H9 (cell line): ENCODE measurements around the gene CHRND. TPM values are rescaled to one million over a fixed set of nuclear protein-coding genes. Genes with fewer than 3 reads are reported as not detected.

Source experiments
- DNase-seq: peaks from one replicate; pipeline ENCODE4 v3.0.0-alpha.2; 2017
- H2AFZ ChIP-seq: one replicate; pipeline ENCODE4 v1.6.1; 2013; ENCODE audit warnings: mild to moderate bottlenecking, low read length, control low read depth, moderate library complexity
- H2AK5ac ChIP-seq: 2 replicates; pipeline ENCODE4 v1.6.1; 2013; ENCODE audit warnings: low read length, control low read depth, mixed read lengths; ENCODE audit not compliant: insufficient read length
- H2BK120ac ChIP-seq: one replicate; pipeline ENCODE4 v1.6.1; 2013; ENCODE audit warnings: low read depth, mild to moderate bottlenecking, low read length, control low read depth, inconsistent platforms; ENCODE audit not compliant: poor library complexity, severe bottlenecking
- H2BK12ac ChIP-seq: 2 replicates; pipeline ENCODE4 v1.6.1; 2013; ENCODE audit warnings: low read length, control low read depth, mixed read lengths, low read depth; ENCODE audit not compliant: insufficient read length
- H2BK15ac ChIP-seq: 2 replicates; pipeline ENCODE4 v1.6.1; 2013; ENCODE audit warnings: low read depth, low read length, control low read depth
- H2BK20ac ChIP-seq: one replicate; pipeline ENCODE4 v1.6.1; 2013; ENCODE audit warnings: low read depth, mild to moderate bottlenecking, low read length, control low read depth, inconsistent platforms; ENCODE audit not compliant: poor library complexity, severe bottlenecking
- H2BK5ac ChIP-seq: 2 replicates; pipeline ENCODE4 v1.6.1; 2013; ENCODE audit warnings: low read length, control low read depth, mixed read lengths; ENCODE audit not compliant: insufficient read length
- H3K14ac ChIP-seq: 2 replicates; pipeline ENCODE4 v1.6.1; 2013; ENCODE audit warnings: low read length, control low read depth; ENCODE audit not compliant: insufficient read depth
- H3K18ac ChIP-seq: 2 replicates; pipeline ENCODE4 v1.6.1; 2013; ENCODE audit warnings: low read depth, mild to moderate bottlenecking, mixed read lengths, low read length, control low read depth; ENCODE audit not compliant: insufficient read length
- H3K23ac ChIP-seq: 2 replicates; pipeline ENCODE4 v1.6.1; 2013; ENCODE audit warnings: low read length, control low read depth, mixed read lengths, low read depth; ENCODE audit not compliant: insufficient read length
- H3K23me2 ChIP-seq: 2 replicates; pipeline ENCODE4 v1.6.1; 2013; ENCODE audit warnings: low read depth, mild to moderate bottlenecking, mixed read lengths, low read length, control low read depth; ENCODE audit not compliant: insufficient read length, poor library complexity, severe bottlenecking
- H3K27ac ChIP-seq: 2 replicates; pipeline ENCODE4 v1.5.1; 2013; ENCODE audit warnings: low read length, control low read depth, mixed read lengths, low read depth; ENCODE audit not compliant: insufficient read length
- H3K27me3 ChIP-seq: 2 replicates; pipeline ENCODE4 v1.6.1; 2013; ENCODE audit warnings: low read length, control low read depth, inconsistent platforms; ENCODE audit not compliant: insufficient read depth
- H3K4ac ChIP-seq: 2 replicates; pipeline ENCODE4 v1.6.1; 2013; ENCODE audit warnings: low read depth, mild to moderate bottlenecking, control low read depth, inconsistent platforms, low read length, moderate library complexity
- H3K4me1 ChIP-seq: 2 replicates; pipeline ENCODE4 v1.6.1; 2013; ENCODE audit warnings: low read length, control low read depth, inconsistent platforms; ENCODE audit not compliant: insufficient read depth
- H3K4me2 ChIP-seq: 2 replicates; pipeline ENCODE4 v1.6.1; 2013; ENCODE audit warnings: low read length, control low read depth, mixed read lengths; ENCODE audit not compliant: insufficient read length, insufficient read depth
- H3K56ac ChIP-seq: 2 replicates; pipeline ENCODE4 v1.6.1; 2013; ENCODE audit warnings: low read depth, mild to moderate bottlenecking, mixed read lengths, low read length, control low read depth; ENCODE audit not compliant: insufficient read length
- H3K79me1 ChIP-seq: 2 replicates; pipeline ENCODE4 v1.6.1; 2013; ENCODE audit warnings: low read depth, mild to moderate bottlenecking, moderate library complexity, low read length, control low read depth, inconsistent platforms; ENCODE audit not compliant: insufficient read depth, poor library complexity, severe bottlenecking
- H3K79me2 ChIP-seq: 2 replicates; pipeline ENCODE4 v1.6.1; 2013; ENCODE audit warnings: low read length, control low read depth, inconsistent platforms; ENCODE audit not compliant: insufficient read depth
- H3K9ac ChIP-seq: 2 replicates; pipeline ENCODE4 v1.6.1; 2013; ENCODE audit warnings: low read length, control low read depth, mixed read lengths; ENCODE audit not compliant: insufficient read length; ENCODE audit errors: extremely low read depth
- H3K9me3 ChIP-seq: one replicate; pipeline ENCODE4 v1.6.1; 2013; ENCODE audit warnings: low read depth, low read length, inconsistent platforms; ENCODE audit not compliant: control insufficient read depth
- H3T11ph ChIP-seq: one replicate; pipeline ENCODE4 v1.6.1; 2013; ENCODE audit warnings: mild to moderate bottlenecking, low read length, control low read depth, inconsistent platforms
- H4K20me1 ChIP-seq: one replicate; pipeline ENCODE4 v1.6.1; 2013; ENCODE audit not compliant: control insufficient read depth, insufficient read length, insufficient read depth
- H4K5ac ChIP-seq: 2 replicates; pipeline ENCODE4 v1.6.1; 2013; ENCODE audit warnings: low read depth, mild to moderate bottlenecking, mixed read lengths, low read length, control low read depth; ENCODE audit not compliant: insufficient read length
- H4K8ac ChIP-seq: replicated peaks from 2 replicates; pipeline ENCODE4 v1.6.1; 2013; ENCODE audit warnings: low read length, control low read depth, mixed read lengths, low read depth; ENCODE audit not compliant: insufficient read length
- H4K91ac ChIP-seq: 2 replicates; pipeline ENCODE4 v1.6.1; 2013; ENCODE audit warnings: low read depth, mild to moderate bottlenecking, moderate library complexity, mixed read lengths, low read length, control low read depth; ENCODE audit not compliant: insufficient read length
- H3K27ac Mint-ChIP-seq, 3 experiments: 2 replicates in 2 of 3; 3 replicates in 1 of 3; pipeline ENCODE4 v1.8.0; 2020 to 2021; ENCODE audit warnings: mixed read lengths in 3 of 3, mild to moderate bottlenecking in 1 of 3, moderate library complexity in 1 of 3
- H3K27me3 Mint-ChIP-seq: 2 replicates; pipeline ENCODE4 v1.8.0; 2021; ENCODE audit warnings: low read depth, mild to moderate bottlenecking, moderate library complexity, mixed read lengths
- H3K36me3 Mint-ChIP-seq, 3 experiments: 2 replicates in 2 of 3; 3 replicates in 1 of 3; pipeline ENCODE4 v1.8.0; 2020 to 2021; ENCODE audit warnings: low read depth in 3 of 3, mixed read lengths in 3 of 3; ENCODE audit not compliant: insufficient read depth in 1 of 3
- H3K4me1 Mint-ChIP-seq, 2 experiments: 2 replicates each; pipeline ENCODE4 v1.8.0; 2020; ENCODE audit warnings: mixed read lengths in 2 of 2
- H3K4me3 Mint-ChIP-seq, 2 experiments: 2 replicates in 1 of 2; 3 replicates in 1 of 2; pipeline ENCODE4 v1.8.0; 2020 to 2021; ENCODE audit warnings: mild to moderate bottlenecking in 2 of 2, mixed read lengths in 2 of 2, moderate library complexity in 1 of 2
- H3K9me3 Mint-ChIP-seq, 2 experiments: 2 replicates in 1 of 2; 3 replicates in 1 of 2; pipeline ENCODE4 v1.8.0; 2020; ENCODE audit warnings: mild to moderate bottlenecking in 2 of 2, mixed read lengths in 2 of 2, moderate library complexity in 1 of 2
- WGBS: extraction: QIAGEN DNeasy Blood & Tissue Kit; methylation state at CpG from one replicate; pipeline ENCODE4 v1.1.7; 2013; ENCODE audit warnings: missing lambda C conversion rate, low lambda C conversion rate, mixed read lengths; ENCODE audit not compliant: insufficient read length; ENCODE audit errors: extremely low coverage; 5-methylcytosine and 5-hydroxymethylcytosine counted together
- total RNA-seq: library from RNA; stranded (reverse); gene quantifications from 2 replicates; pipeline ENCODE4 v1.2.1, GENCODE V29; 2021
- TF ChIP-seq, protein P1 (sequence below): fragments of 200-600 bp; sonication (generic); conservative IDR thresholded peaks from 3 replicates; pipeline ENCODE4 v1.8.0; 2021; ENCODE audit warnings: antibody characterized with exemption, mild to moderate bottlenecking

CHRND gene
- total RNA-seq, 1 experiment from 2014 or later = not detected

DNA sequence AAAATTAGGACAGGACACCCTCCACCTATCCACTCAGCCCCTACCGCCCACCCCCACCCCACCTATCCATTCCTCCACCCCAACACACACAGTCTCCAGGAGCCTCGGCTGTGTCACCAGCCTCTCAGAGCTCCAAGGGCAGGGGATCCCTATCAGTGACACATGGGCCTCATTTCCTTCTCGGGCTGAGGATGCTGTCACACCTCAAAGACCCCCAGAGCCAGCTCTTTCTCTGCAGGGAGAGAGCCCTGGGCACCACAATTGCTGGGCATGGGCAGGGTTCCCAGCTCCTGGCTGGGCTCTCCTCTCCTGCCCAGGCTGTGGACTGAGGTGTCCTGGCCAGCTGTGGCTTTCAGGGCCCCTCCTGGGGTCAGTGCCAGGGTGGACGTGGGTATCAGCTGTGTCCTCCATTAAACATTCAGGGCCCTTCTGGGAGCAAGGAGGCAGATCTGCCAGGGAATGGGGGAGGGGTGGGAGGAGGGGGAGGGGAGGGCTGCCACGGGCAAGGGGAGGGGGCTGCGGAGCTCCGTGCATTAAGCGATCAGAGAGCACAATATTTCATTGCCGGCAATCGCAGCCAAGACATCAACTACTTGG, 24.1 kb upstream of the CHRND start:
- Histone ChIP-seq H3K14ac (no peak overlapping the region), H2AFZ (no peak overlapping the region), H3K4ac (no peak overlapping the region), H3K23ac (no peak overlapping the region), H2BK15ac (no peak overlapping the region), H2BK5ac (no peak overlapping the region), H3K9me3 (no peaks in the 10 kb centered on the region), H2BK20ac (no peak overlapping the region), H3K4me2 (peak overlapping the region; percentile 88), H3T11ph (no peak overlapping the region), H2BK12ac (no peak overlapping the region), H2AK5ac (no peak overlapping the region), H4K20me1 (peaks cover 3% of the 10 kb centered on the region), H3K4me1 (0 out of 2 replicates have a peak, but pooled peaks cover 3% of the 10 kb centered on the region), H3K56ac (no peak overlapping the region), H2BK120ac (no peak overlapping the region), H4K91ac (no peak overlapping the region), H3K18ac (no peak overlapping the region), H3K9ac (no peak overlapping the region), H3K79me2 (no peaks in the 10 kb centered on the region), H3K27me3 (peaks cover 17% of the 10 kb centered on the region), H4K8ac (no peak overlapping the region), H4K5ac (no peak overlapping the region), H3K23me2 (peaks cover 12% of the 10 kb centered on the region), H3K79me1 (no peaks in the 10 kb centered on the region), H3K27ac (no peak overlapping the region)
- no peak for DNase-seq
- Mint-ChIP-seq H3K4me1 (peaks cover 17 to 61% of the 10 kb centered on the region in 2 experiments), H3K9me3 (no peaks in the 10 kb centered on the region; a peak in 1 of 5 replicates), H3K4me3 (peak overlapping the region; percentile 69 to 91), H3K27me3 (peaks cover 75% of the 10 kb centered on the region), H3K27ac (no peak overlapping the region), H3K36me3 (no peaks in the 10 kb centered on the region; a peak in 1 of 7 replicates)
- TF ChIP-seq, protein P1, sequence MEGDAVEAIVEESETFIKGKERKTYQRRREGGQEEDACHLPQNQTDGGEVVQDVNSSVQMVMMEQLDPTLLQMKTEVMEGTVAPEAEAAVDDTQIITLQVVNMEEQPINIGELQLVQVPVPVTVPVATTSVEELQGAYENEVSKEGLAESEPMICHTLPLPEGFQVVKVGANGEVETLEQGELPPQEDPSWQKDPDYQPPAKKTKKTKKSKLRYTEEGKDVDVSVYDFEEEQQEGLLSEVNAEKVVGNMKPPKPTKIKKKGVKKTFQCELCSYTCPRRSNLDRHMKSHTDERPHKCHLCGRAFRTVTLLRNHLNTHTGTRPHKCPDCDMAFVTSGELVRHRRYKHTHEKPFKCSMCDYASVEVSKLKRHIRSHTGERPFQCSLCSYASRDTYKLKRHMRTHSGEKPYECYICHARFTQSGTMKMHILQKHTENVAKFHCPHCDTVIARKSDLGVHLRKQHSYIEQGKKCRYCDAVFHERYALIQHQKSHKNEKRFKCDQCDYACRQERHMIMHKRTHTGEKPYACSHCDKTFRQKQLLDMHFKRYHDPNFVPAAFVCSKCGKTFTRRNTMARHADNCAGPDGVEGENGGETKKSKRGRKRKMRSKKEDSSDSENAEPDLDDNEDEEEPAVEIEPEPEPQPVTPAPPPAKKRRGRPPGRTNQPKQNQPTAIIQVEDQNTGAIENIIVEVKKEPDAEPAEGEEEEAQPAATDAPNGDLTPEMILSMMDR = no peak
- WGBS = no CpG with 5 or more reads among the region's 10 CpGs
